ENCODE results near the gene ZNHIT1. TPM values are rescaled to one million over a fixed set of nuclear protein-coding genes. Genes with fewer than 3 reads are reported as not detected.

Gene ZNHIT1
- polyA plus RNA-seq, 3 donors = 29.3 to 109 (median 74.9) TPM

DNA sequence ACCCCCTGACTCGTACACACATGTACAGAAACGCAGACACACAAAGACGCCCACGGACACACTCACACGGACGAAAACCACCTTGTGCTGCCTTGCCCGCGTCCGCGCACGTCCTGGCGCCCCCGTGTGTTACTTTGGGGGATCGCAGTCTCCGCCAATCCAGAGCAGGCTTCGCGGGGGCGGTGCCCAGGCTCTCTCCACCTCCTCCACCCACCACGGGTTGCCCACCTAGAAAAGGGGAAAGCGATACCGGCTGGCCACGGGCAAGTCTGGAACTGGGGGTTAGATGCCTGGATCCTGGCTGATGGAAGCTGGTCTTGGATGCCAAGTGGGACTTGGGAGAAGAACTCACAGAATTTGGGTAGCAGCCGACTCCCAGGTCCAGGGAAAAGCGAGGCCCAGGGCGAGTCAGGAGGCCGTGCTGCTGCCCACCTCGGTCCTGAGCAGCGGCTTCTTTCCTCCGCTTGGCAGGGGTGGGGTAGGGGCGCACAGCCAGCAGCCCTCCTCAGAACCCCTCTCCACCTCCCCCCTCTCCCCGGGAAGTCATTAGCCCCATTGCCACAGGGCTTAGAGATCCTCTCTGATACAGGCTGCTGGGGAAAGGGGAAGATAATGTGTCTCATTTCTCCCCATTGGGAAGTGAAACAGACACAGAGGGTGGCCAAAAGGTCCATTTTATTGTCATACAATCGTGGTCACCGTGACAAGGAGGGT is 48.0 kb upstream of the ZNHIT1 start:
- peak; percentile 49 to 75 (median 57) for DNase-seq
- Histone ChIP-seq H3K4me3 (replicated peaks in 1 of 3; ENCODE audit: low read depth in 2 of 3, low read length in 3 of 3) (no peak overlapping the region), H2AFZ (ENCODE audit: insufficient read depth, low read depth, low read length, poor library complexity, severe bottlenecking) (no peak overlapping the region), H3K4me2 (replicated peaks; ENCODE audit: extremely low read depth, low read length, poor library complexity, severe bottlenecking) (peak overlapping the region; percentile 22), H4K20me1 (ENCODE audit: insufficient read depth, low read length) (peaks cover 7% of the 10 kb centered on the region), H3K36me3 (replicated peaks in 1 of 2; ENCODE audit: control insufficient read depth in 1 of 2, insufficient read depth in 2 of 2, low read length in 2 of 2) (no peaks in the 10 kb centered on the region), H3K27me3 (ENCODE audit: control insufficient read depth in 2 of 2, insufficient read depth in 2 of 2, low read length in 2 of 2) (peaks cover 74 to 97% of the 10 kb centered on the region in 2 donors), H3K4me1 (ENCODE audit: control insufficient read depth in 1 of 2, insufficient read depth in 2 of 2, low read length in 2 of 2) (peaks cover 50 to 59% of the 10 kb centered on the region in 2 donors), H3K9ac (ENCODE audit: insufficient read depth, low read length, poor library complexity, severe bottlenecking) (no peak overlapping the region), H3K9me3 (replicated peaks in 1 of 2; ENCODE audit: control insufficient read depth in 1 of 2, insufficient read depth in 1 of 2, low read length in 2 of 2) (peaks cover 10 to 48% of the 10 kb centered on the region in 2 donors), H3K79me2 (ENCODE audit: insufficient read depth, low read length) (no peaks in the 10 kb centered on the region), H3K27ac (ENCODE audit: low read depth in 1 of 2, low read length in 2 of 2) (no peak overlapping the region)
- TF ChIP-seq, protein P1, sequence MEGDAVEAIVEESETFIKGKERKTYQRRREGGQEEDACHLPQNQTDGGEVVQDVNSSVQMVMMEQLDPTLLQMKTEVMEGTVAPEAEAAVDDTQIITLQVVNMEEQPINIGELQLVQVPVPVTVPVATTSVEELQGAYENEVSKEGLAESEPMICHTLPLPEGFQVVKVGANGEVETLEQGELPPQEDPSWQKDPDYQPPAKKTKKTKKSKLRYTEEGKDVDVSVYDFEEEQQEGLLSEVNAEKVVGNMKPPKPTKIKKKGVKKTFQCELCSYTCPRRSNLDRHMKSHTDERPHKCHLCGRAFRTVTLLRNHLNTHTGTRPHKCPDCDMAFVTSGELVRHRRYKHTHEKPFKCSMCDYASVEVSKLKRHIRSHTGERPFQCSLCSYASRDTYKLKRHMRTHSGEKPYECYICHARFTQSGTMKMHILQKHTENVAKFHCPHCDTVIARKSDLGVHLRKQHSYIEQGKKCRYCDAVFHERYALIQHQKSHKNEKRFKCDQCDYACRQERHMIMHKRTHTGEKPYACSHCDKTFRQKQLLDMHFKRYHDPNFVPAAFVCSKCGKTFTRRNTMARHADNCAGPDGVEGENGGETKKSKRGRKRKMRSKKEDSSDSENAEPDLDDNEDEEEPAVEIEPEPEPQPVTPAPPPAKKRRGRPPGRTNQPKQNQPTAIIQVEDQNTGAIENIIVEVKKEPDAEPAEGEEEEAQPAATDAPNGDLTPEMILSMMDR (IDR thresholded peaks at IDR 0.05) = peak; percentile 89
- intact Hi-C loops (cut with micrococcal nuclease) = loop anchor here in 1 of 2 donors (2.0 kb wide), 1 partner anchor 15 kb away; no protein-coding TSS in a partner anchor
- peaks cover 20 to 37% of the 10 kb centered on the region in 2 donors for H3K36me3 Mint-ChIP-seq
- H3K27ac Mint-ChIP-seq = peak overlapping the region in 4 of 7 donors; percentile 40 to 89 (median 71)
- peaks cover 8 to 57% (median 36%) of the 10 kb centered on the region in 7 donors for H3K9me3 Mint-ChIP-seq
- peaks cover 98 to 100% (median 98%) of the 10 kb centered on the region in 3 donors for H3K27me3 Mint-ChIP-seq (ENCODE audit: low read depth in 3 of 3)
- WGBS (ENCODE audit: insufficient coverage) = 2% methylated on average over 21 of the region's 33 CpGs
- peak overlapping the region in 1 of 2 donors; percentile 88 for H3K4me3 Mint-ChIP-seq
- peaks cover 68% of the 10 kb centered on the region for H3K4me1 Mint-ChIP-seq

DNA sequence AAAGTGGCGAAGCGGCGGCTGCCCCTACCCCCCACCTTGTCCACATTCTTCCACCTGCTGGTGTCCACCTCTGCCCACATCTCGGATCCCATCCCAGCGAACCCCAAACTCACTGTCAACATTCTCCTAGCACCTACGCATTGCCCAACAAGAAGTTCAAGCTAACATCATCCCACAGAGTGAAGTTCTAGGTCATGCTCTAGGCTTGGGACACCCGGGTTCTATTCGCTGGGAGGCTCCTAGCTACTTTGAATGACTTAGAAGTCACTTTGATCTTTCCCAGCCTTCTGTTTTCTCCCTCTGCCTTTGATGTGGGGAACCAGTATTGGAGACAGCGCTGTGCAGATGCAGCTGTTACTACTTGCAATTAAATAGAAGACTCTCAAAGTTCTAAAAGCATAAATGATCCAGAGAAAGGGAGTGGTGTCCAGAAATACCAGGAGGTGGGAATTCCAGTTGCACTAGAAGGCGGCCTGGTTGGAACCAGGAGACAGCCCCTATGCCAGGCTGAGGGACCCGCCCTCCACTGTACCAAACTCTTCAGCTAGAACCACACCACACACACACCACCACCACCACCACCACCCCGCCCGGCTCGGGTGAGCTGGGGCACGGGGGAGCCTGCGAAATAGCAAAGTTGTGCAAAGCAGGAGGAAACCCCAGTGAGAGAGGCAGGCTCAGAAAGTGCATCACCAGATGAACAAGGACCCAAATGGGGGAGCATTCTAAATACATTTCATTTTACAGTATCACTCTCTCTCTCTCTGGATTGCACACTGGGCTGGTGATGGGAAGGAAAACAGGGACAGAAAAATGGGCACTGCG is 47.1 kb upstream of the ZNHIT1 start:
- Histone ChIP-seq H2AFZ (ENCODE audit: insufficient read depth, low read depth, low read length, poor library complexity, severe bottlenecking) (no peak overlapping the region), H3K27me3 (ENCODE audit: control insufficient read depth in 2 of 2, insufficient read depth in 2 of 2, low read length in 2 of 2) (peaks cover 79 to 99% of the 10 kb centered on the region in 2 donors), H3K4me3 (replicated peaks in 1 of 3; ENCODE audit: low read depth in 2 of 3, low read length in 3 of 3) (no peak overlapping the region), H3K9ac (ENCODE audit: insufficient read depth, low read length, poor library complexity, severe bottlenecking) (no peak overlapping the region), H3K27ac (ENCODE audit: low read depth in 1 of 2, low read length in 2 of 2) (no peak overlapping the region), H3K4me2 (replicated peaks; ENCODE audit: extremely low read depth, low read length, poor library complexity, severe bottlenecking) (no peak overlapping the region), H3K79me2 (ENCODE audit: insufficient read depth, low read length) (no peaks in the 10 kb centered on the region), H3K4me1 (ENCODE audit: control insufficient read depth in 1 of 2, insufficient read depth in 2 of 2, low read length in 2 of 2) (peaks cover 45 to 51% of the 10 kb centered on the region in 2 donors), H3K9me3 (replicated peaks in 1 of 2; ENCODE audit: control insufficient read depth in 1 of 2, insufficient read depth in 1 of 2, low read length in 2 of 2) (peaks cover 5 to 42% of the 10 kb centered on the region in 2 donors), H3K36me3 (replicated peaks in 1 of 2; ENCODE audit: control insufficient read depth in 1 of 2, insufficient read depth in 2 of 2, low read length in 2 of 2) (no peaks in the 10 kb centered on the region), H4K20me1 (ENCODE audit: insufficient read depth, low read length) (peaks cover 3% of the 10 kb centered on the region)
- WGBS (ENCODE audit: insufficient coverage) = 4% methylated on average over 10 of the region's 17 CpGs
- Mint-ChIP-seq H3K27ac (peak overlapping the region in 3 of 7 donors; percentile 26 to 82 (median 63)), H3K4me3 (peak overlapping the region in 1 of 2 donors; percentile 88), H3K36me3 (peaks cover 13 to 34% of the 10 kb centered on the region in 2 donors), H3K27me3 (ENCODE audit: low read depth in 3 of 3) (peaks cover 98 to 100% (median 98%) of the 10 kb centered on the region in 3 donors), H3K4me1 (peaks cover 65% of the 10 kb centered on the region), H3K9me3 (peaks cover 6 to 55% (median 32%) of the 10 kb centered on the region in 7 donors)
- peak in 1 of 3 donors; percentile 52 for DNase-seq
- intact Hi-C loops (cut with micrococcal nuclease) = loop anchor here in 1 of 2 donors (2.0 kb wide), 1 partner anchor 14 kb away; no protein-coding TSS in a partner anchor
- TF ChIP-seq, protein P1 (IDR thresholded peaks at IDR 0.05) = no peak

Measured in CD14-positive monocyte (primary cell).